Esophagus squamous epithelium (tissue), 4 donors: ENCODE results near the gene MINDY4.

ENCODE experiments used
- CTCF ChIP-seq, 6 experiments: fragments of 450-650 bp in 4 of 6; fragments of 200-600 bp in 2 of 6; sonication (generic) in 2 of 6; IDR thresholded peaks; one replicate each; pipeline ENCODE4 v1.5.1; 2016 to 2019; ENCODE audit warnings: antibody characterized with exemption in 6 of 6, mild to moderate bottlenecking in 4 of 6, moderate library complexity in 4 of 6
- POLR2A ChIP-seq, 4 donors: fragments of 450-650 bp; IDR thresholded peaks; one replicate each; pipeline ENCODE4 v1.6.1; 2017; ENCODE audit warnings: antibody characterized with exemption in 4 of 4, mild to moderate bottlenecking in 4 of 4, moderate library complexity in 3 of 4

GRCh38 chr7:30937416-30937815 is 166.2 kb downstream of the MINDY4 start:
- TF ChIP-seq CTCF (IDR thresholded peaks at IDR 0.05) (no peak), POLR2A (IDR thresholded peaks at IDR 0.05) (no peak)
